SK-N-SH (cell line): ENCODE results near the gene GALNT12. TPM values are rescaled to one million over a fixed set of nuclear protein-coding genes. Genes with fewer than 3 reads are reported as not detected.

Source experiments
- CTCF ChIA-PET: fragments of 300-600, 350-600 bp; formaldehyde crosslinking; extraction: SDS; loops from one replicate; lab custom pipeline; 2021; lab: Yijun Ruan, JAX
- POLR2A ChIA-PET: fragments of 350-600 bp; sonication (Branson Sonifier 250); formaldehyde crosslinking; extraction: SDS; loops from one replicate; lab custom pipeline; 2020; ENCODE audit warnings: antibody characterized with exemption, inconsistent platforms; lab: Yijun Ruan, JAX
- DNase-seq: peaks from one replicate; pipeline ENCODE4 v3.0.0; 2012
- H2AFZ ChIP-seq: fragments of 200-600 bp; sonication (generic); 2 replicates; pipeline ENCODE4 v1.8.1; 2016; ENCODE audit warnings: antibody characterized with exemption, mild to moderate bottlenecking, low read depth
- H3F3A ChIP-seq: fragments of 200-600 bp; sonication (generic); replicated peaks from 2 replicates; pipeline ENCODE3; 2016; ENCODE audit warnings: antibody characterized with exemption, mild to moderate bottlenecking; ENCODE audit not compliant: insufficient read depth
- H3K27ac ChIP-seq, 2 experiments: fragments of 200-500 bp in 1 of 2; fragments of 200-600 bp in 1 of 2; sonication (Bioruptor generic) in 1 of 2; sonication (generic), shearing (Covaris generic) in 1 of 2; 2 replicates each; pipeline versions ENCODE4 v1.5.1 to v1.6.1; 2014 to 2016; ENCODE audit warnings: low read depth in 2 of 2, inconsistent platforms in 1 of 2, low read length in 1 of 2, mild to moderate bottlenecking in 1 of 2, mixed read lengths in 1 of 2
- H3K27me3 ChIP-seq: fragments of 200-600 bp; sonication (generic), shearing (Covaris generic); 2 replicates; pipeline ENCODE4 v1.6.1; 2016; ENCODE audit warnings: mixed run types; ENCODE audit not compliant: insufficient read depth
- H3K36me3 ChIP-seq, 2 experiments: fragments of 200-500 bp in 1 of 2; fragments of 200-600 bp in 1 of 2; sonication (Bioruptor generic) in 1 of 2; sonication (generic) in 1 of 2; replicated peaks in 1 of 2; 2 replicates each; pipeline versions ENCODE3 to v1.5.1; 2014 to 2016; ENCODE audit warnings: low read length in 1 of 2, mild to moderate bottlenecking in 1 of 2; ENCODE audit not compliant: insufficient read depth in 2 of 2, control insufficient read depth in 1 of 2
- H3K4me1 ChIP-seq, 2 experiments: fragments of 200-500 bp in 1 of 2; fragments of 200-600 bp in 1 of 2; sonication (Bioruptor generic) in 1 of 2; sonication (generic), shearing (Covaris generic) in 1 of 2; 2 replicates each; pipeline versions ENCODE4 v1.5.1 to v1.6.1; 2014 to 2016; ENCODE audit warnings: low read depth in 1 of 2, low read length in 1 of 2, mixed run types in 1 of 2; ENCODE audit not compliant: insufficient read depth in 2 of 2, control insufficient read depth in 1 of 2
- H3K4me2 ChIP-seq: fragments of 200-600 bp; sonication (generic), shearing (Covaris generic); 2 replicates; pipeline ENCODE4 v1.6.1; 2017; ENCODE audit warnings: mixed run types
- H3K4me3 ChIP-seq, 2 experiments: fragments of 200-500 bp in 1 of 2; fragments of 200-600 bp in 1 of 2; sonication (Bioruptor generic) in 1 of 2; sonication (generic), shearing (Covaris generic) in 1 of 2; 2 replicates each; pipeline versions ENCODE4 v1.5.1 to v1.8.1; 2014 to 2016; ENCODE audit warnings: low read depth in 2 of 2, inconsistent platforms in 1 of 2, low read length in 1 of 2, mild to moderate bottlenecking in 1 of 2, mixed read lengths in 1 of 2, moderate library complexity in 1 of 2
- H3K79me2 ChIP-seq: fragments of 200-600 bp; sonication (generic); 2 replicates; pipeline ENCODE4 v1.8.1; 2017; ENCODE audit warnings: mild to moderate bottlenecking; ENCODE audit not compliant: insufficient read depth
- H3K9ac ChIP-seq: fragments of 200-600 bp; sonication (generic); 2 replicates; pipeline ENCODE4 v1.6.1; 2017; ENCODE audit warnings: mixed run types
- H3K9me2 ChIP-seq: fragments of 200-600 bp; sonication (generic); 2 replicates; pipeline ENCODE4 v1.6.1; 2017; ENCODE audit warnings: mixed run types
- H3K9me3 ChIP-seq: fragments of 200-600 bp; sonication (generic); 2 replicates; pipeline ENCODE4 v1.6.1; 2017; ENCODE audit warnings: mixed run types, mild to moderate bottlenecking, moderate library complexity
- H4K20me1 ChIP-seq: fragments of 200-600 bp; sonication (generic); 2 replicates; pipeline ENCODE4 v1.6.1; 2017; ENCODE audit warnings: mild to moderate bottlenecking, mixed run types; ENCODE audit not compliant: insufficient read depth
- CHD2 ChIP-seq: fragments of 150-350 bp; IDR thresholded peaks from 2 replicates; pipeline ENCODE4 v1.6.1; 2018; ENCODE audit warnings: low read length; ENCODE audit not compliant: partially characterized antibody
- ELF1 ChIP-seq: IDR thresholded peaks from 2 replicates; pipeline ENCODE4 v1.4.0; 2012
- EP300 ChIP-seq, 2 experiments: IDR thresholded peaks; 2 replicates each; pipeline versions ENCODE4 v1.4.0 to v1.6.1; 2012; ENCODE audit warnings: borderline replicate concordance in 1 of 2, low read depth in 1 of 2, low read length in 1 of 2
- EZH2phosphoT487 ChIP-seq: fragments of 200-600 bp; sonication (generic); IDR thresholded peaks from 2 replicates; pipeline ENCODE4 v1.6.1; 2017; ENCODE audit warnings: low read depth, mixed run types, mild to moderate bottlenecking, antibody characterized with exemption, moderate library complexity, borderline replicate concordance
- FOXJ3 ChIP-seq: sonication (generic); formaldehyde crosslinking; IDR thresholded peaks from 2 replicates; pipeline ENCODE4 v1.5.1; 2020; ENCODE audit warnings: mild to moderate bottlenecking, missing genetic modification reagents
- GATA2 ChIP-seq: sonication (generic); formaldehyde crosslinking; IDR thresholded peaks from 2 replicates; pipeline ENCODE4 v1.5.0; 2020; ENCODE audit warnings: mild to moderate bottlenecking, missing genetic modification reagents
- MEF2A ChIP-seq: IDR thresholded peaks from 2 replicates; pipeline ENCODE4 v1.4.0; 2012; ENCODE audit warnings: low read depth, borderline replicate concordance
- POLR2AphosphoS5 ChIP-seq: IDR thresholded peaks from 2 replicates; pipeline ENCODE4 v1.6.1; 2012; ENCODE audit warnings: low read depth, low read length
- RXRA ChIP-seq: IDR thresholded peaks from 2 replicates; pipeline ENCODE4 v1.4.0; 2012; ENCODE audit warnings: low read depth, mild to moderate bottlenecking, borderline replicate concordance
- TAF1 ChIP-seq: IDR thresholded peaks from 2 replicates; pipeline ENCODE4 v1.6.1; 2012; ENCODE audit warnings: low read depth, mild to moderate bottlenecking, low read length, moderate library complexity, borderline replicate concordance
- TCF12 ChIP-seq: IDR thresholded peaks from 2 replicates; pipeline ENCODE4 v1.4.0; 2012
- YY1 ChIP-seq: IDR thresholded peaks from 2 replicates; pipeline ENCODE4 v1.4.0; 2012; ENCODE audit warnings: low read depth, mild to moderate bottlenecking
- WGBS: methylation state at CpG from one replicate; pipeline ENCODE4 v1.1.6; 2017; ENCODE audit warnings: low lambda C conversion rate; 5-methylcytosine and 5-hydroxymethylcytosine counted together
- polyA plus RNA-seq, 3 experiments: library from polyadenylated mRNA; depleted of rRNA; stranded (reverse); fragments of >200 nt; gene quantifications; 2 replicates each; pipeline ENCODE4 v1.2.3, GENCODE V29; 2012
- TF ChIP-seq, protein P1 (sequence below): IDR thresholded peaks from 2 replicates; pipeline ENCODE4; 2012
- TF ChIP-seq, protein P2 (sequence below): fragments of 200-600 bp; sonication (generic); IDR thresholded peaks from 2 replicates; pipeline ENCODE4 v1.6.1; 2017; ENCODE audit warnings: antibody characterized with exemption, mild to moderate bottlenecking, moderate library complexity
- TF ChIP-seq, protein P3 (sequence below): IDR thresholded peaks from 2 replicates; pipeline ENCODE4 v1.4.0; 2012; ENCODE audit warnings: low read depth, borderline replicate concordance

GALNT12 gene
- polyA plus RNA-seq, 1 of the 3 experiments (the other 2 are of a cell fraction) = 7.4 TPM

DNA sequence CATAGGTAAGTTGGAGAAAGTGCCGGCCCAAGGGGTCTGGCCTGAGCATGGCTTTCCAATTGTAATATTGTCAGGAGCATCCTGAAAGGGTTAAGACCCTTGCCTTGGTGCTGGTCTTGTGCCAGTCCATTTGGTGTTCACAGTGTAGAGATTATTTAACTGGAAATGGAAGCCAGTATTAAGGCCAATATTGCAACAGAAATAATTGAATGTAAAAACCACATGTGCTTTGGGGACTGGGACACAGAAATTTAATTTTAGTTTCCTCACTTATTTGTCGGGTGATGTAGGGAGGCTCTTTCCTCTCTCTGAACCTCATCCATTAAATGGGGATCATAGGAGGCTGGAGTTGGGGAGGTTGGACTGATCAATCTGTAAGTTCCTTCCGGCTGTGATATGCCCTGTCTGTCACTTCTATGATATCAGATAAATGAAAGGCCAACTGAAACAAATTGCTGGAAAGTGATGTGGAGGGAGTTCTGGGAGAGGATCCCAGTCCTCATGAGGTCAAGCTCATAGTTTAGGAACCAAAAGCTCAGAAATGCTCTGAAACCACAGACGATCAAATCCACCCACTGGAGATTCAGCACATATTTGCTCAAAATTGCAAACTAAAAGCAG is 81.4 kb downstream of the GALNT12 start:
- 64% methylated on average over 4 of the region's 4 CpGs for WGBS
- POLR2A ChIA-PET = no interaction called here
- H3K4me2 ChIP-seq = no peak overlapping the region
- H3K27ac ChIP-seq = no peak overlapping the region
- no peaks in the 10 kb centered on the region for H4K20me1 ChIP-seq
- no peaks in the 10 kb centered on the region for H3K9me2 ChIP-seq
- no peak overlapping the region for H3K9ac ChIP-seq
- no peaks in the 10 kb centered on the region; a peak in 1 of 4 replicates for H3K4me1 ChIP-seq
- no peak for DNase-seq
- TF ChIP-seq, protein P1, sequence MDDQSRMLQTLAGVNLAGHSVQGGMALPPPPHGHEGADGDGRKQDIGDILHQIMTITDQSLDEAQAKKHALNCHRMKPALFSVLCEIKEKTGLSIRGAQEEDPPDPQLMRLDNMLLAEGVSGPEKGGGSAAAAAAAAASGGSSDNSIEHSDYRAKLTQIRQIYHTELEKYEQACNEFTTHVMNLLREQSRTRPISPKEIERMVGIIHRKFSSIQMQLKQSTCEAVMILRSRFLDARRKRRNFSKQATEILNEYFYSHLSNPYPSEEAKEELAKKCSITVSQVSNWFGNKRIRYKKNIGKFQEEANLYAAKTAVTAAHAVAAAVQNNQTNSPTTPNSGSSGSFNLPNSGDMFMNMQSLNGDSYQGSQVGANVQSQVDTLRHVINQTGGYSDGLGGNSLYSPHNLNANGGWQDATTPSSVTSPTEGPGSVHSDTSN = 0 out of 2 replicates have a peak, but pooled peaks have one; percentile 7
- TF ChIP-seq, protein P2, sequence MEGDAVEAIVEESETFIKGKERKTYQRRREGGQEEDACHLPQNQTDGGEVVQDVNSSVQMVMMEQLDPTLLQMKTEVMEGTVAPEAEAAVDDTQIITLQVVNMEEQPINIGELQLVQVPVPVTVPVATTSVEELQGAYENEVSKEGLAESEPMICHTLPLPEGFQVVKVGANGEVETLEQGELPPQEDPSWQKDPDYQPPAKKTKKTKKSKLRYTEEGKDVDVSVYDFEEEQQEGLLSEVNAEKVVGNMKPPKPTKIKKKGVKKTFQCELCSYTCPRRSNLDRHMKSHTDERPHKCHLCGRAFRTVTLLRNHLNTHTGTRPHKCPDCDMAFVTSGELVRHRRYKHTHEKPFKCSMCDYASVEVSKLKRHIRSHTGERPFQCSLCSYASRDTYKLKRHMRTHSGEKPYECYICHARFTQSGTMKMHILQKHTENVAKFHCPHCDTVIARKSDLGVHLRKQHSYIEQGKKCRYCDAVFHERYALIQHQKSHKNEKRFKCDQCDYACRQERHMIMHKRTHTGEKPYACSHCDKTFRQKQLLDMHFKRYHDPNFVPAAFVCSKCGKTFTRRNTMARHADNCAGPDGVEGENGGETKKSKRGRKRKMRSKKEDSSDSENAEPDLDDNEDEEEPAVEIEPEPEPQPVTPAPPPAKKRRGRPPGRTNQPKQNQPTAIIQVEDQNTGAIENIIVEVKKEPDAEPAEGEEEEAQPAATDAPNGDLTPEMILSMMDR = no peak
- H2AFZ ChIP-seq = no peak overlapping the region
- H3K27me3 ChIP-seq = no peaks in the 10 kb centered on the region
- H3K4me3 ChIP-seq = no peak overlapping the region
- CTCF ChIA-PET = no interaction called here
- peaks cover 10% of the 10 kb centered on the region for H3F3A ChIP-seq
- H3K36me3 ChIP-seq = no peaks in the 10 kb centered on the region
- no peaks in the 10 kb centered on the region for H3K79me2 ChIP-seq
- no peaks in the 10 kb centered on the region for H3K9me3 ChIP-seq

DNA sequence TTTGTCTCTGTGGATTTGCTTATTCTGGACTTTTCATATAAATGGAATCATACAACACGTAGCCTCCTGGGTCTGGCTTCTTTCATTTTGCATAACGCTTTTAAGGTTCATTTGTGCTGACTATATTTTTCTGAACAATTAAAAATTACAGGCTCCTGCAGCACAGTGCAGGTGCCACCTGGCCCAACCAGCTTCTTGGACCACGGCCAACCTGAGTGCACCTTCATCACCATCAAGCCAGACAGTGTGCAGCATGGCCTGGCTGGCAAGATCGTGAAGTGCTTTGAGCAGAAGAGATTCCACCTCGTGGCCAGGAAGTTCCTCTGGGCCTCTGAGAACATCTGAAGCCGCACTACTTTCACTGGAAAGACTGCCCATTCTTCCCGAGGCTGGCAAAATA is 82.8 kb downstream of the GALNT12 start:
- Histone ChIP-seq H3K4me2 (no peak overlapping the region), H2AFZ (no peak overlapping the region), H3K9ac (no peak overlapping the region), H3K36me3 (no peaks in the 10 kb centered on the region), H3F3A (peaks cover 10% of the 10 kb centered on the region), H3K9me2 (no peaks in the 10 kb centered on the region), H3K27me3 (no peaks in the 10 kb centered on the region), H3K4me1 (no peaks in the 10 kb centered on the region; a peak in 1 of 4 replicates), H3K9me3 (no peaks in the 10 kb centered on the region), H4K20me1 (no peaks in the 10 kb centered on the region), H3K4me3 (no peak overlapping the region), H3K79me2 (no peaks in the 10 kb centered on the region), H3K27ac (no peak overlapping the region)
- ChIA-PET CTCF (no interaction called here), POLR2A (no interaction called here)
- TF ChIP-seq RXRA (no peak), TCF12 (no peak), ELF1 (no peak), EZH2phosphoT487 (no peak), CHD2 (no peak), TAF1 (no peak), GATA2 (no peak), MEF2A (no peak), FOXJ3 (CRISPR knock-in tag) (no peak), EP300 (IDR thresholded peaks at IDR 0.05; ENCODE audit: borderline replicate concordance in 1 of 2, low read depth in 1 of 2, low read length in 1 of 2) (no peak), POLR2AphosphoS5 (no peak), YY1 (no peak)
- TF ChIP-seq, protein P2 = no peak
- TF ChIP-seq, protein P3, sequence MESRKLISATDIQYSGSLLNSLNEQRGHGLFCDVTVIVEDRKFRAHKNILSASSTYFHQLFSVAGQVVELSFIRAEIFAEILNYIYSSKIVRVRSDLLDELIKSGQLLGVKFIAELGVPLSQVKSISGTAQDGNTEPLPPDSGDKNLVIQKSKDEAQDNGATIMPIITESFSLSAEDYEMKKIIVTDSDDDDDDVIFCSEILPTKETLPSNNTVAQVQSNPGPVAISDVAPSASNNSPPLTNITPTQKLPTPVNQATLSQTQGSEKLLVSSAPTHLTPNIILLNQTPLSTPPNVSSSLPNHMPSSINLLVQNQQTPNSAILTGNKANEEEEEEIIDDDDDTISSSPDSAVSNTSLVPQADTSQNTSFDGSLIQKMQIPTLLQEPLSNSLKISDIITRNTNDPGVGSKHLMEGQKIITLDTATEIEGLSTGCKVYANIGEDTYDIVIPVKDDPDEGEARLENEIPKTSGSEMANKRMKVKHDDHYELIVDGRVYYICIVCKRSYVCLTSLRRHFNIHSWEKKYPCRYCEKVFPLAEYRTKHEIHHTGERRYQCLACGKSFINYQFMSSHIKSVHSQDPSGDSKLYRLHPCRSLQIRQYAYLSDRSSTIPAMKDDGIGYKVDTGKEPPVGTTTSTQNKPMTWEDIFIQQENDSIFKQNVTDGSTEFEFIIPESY = no peak
- DNase-seq = no peak
- 44% methylated on average over 7 of the region's 7 CpGs for WGBS
